GF-D8 (cell line): Measurements from ENCODE around the gene CD4.

Experiments used
- DNase-seq: peaks from one replicate; lab custom pipeline; 2025; lab: John Stamatoyannopoulos, UW

CD4 gene

GRCh38 chr12:6816598-6816997 lies 27.3 kb downstream of the CD4 start:
- DNase-seq, result no peak

- no peak for DNase-seq
Observed at GRCh38 chr12:6817098-6817497, 27.8 kb downstream of the CD4 start.

- DNase-seq, result no peak
Observed at GRCh38 chr12:6817662-6818157, 28.4 kb downstream of the CD4 start.

GRCh38 chr12:6818222-6818621 lies 28.9 kb downstream of the CD4 start:
- DNase-seq, result no peak

GRCh38 chr12:6818645-6819044 lies 29.3 kb downstream of the CD4 start:
- DNase-seq, result no peak

- DNase-seq, result no peak
Observed at GRCh38 chr12:6819106-6820030, 30.0 kb downstream of the CD4 start.

GRCh38 chr12:6820166-6820565 lies 30.8 kb downstream of the CD4 start:
- no peak for DNase-seq

- DNase-seq, result no peak
Observed at GRCh38 chr12:6821591-6822425, 32.5 kb downstream of the CD4 start, which contains the start of gene GPR162. Gene GPR162, plus strand, starts transcription at chr12:6821821. Its CDS starts 2,078 bp downstream, at chr12:6823899.

GRCh38 chr12:6822426-6823135 lies 33.3 kb downstream of the CD4 start:
- no peak for DNase-seq

- no peak for DNase-seq
Observed at GRCh38 chr12:6823182-6824084, 34.1 kb downstream of the CD4 start.

- DNase-seq, result no peak
Observed at GRCh38 chr12:6824085-6824775, 34.9 kb downstream of the CD4 start.

GRCh38 chr12:6824901-6825381 lies 35.6 kb downstream of the CD4 start:
- DNase-seq, result no peak

- DNase-seq, result peak; percentile 22
Observed at GRCh38 chr12:6825398-6826124, 36.2 kb downstream of the CD4 start.

- DNase-seq, result no peak
Observed at GRCh38 chr12:6826125-6826733, 36.9 kb downstream of the CD4 start.

- DNase-seq, result no peak
Observed at GRCh38 chr12:6826734-6827436, 37.6 kb downstream of the CD4 start.

GRCh38 chr12:6827437-6827911 lies 38.1 kb downstream of the CD4 start:
- peak; percentile 22 for DNase-seq

- no peak for DNase-seq
Observed at GRCh38 chr12:6827982-6828780, 38.9 kb downstream of the CD4 start, which contains the start of gene P3H3. Gene P3H3, plus strand, starts transcription at chr12:6828407. Its CDS starts 34 bp downstream, at chr12:6828441.
